ENCODE data around the gene EEIG1. TPM values are rescaled to one million over a fixed set of nuclear protein-coding genes. Genes with fewer than 3 reads are reported as not detected.

EEIG1 gene
- polyA plus RNA-seq, 1 donor (not counting 4 experiments of a cell fraction or from before 2014, with no cell fraction given), result 3.7 TPM

GRCh38 chr9:127983847-127984289 is 3.1 kb upstream of the EEIG1 start:
- peaks cover 14% of the 10 kb centered on the region for H3K4me1 ChIP-seq (ENCODE audit: control insufficient read depth, extremely low read depth, insufficient read depth, low read length)
- H3K4me2 ChIP-seq (ENCODE audit: control insufficient read depth, extremely low read depth, insufficient read depth, low read depth, low read length), result no peak overlapping the region
- dilution Hi-C loops (cut with MboI; ENCODE audit: extremely low pct_ligation_motif_present, low sequenced_read_pairs), result no loop called here
- H3K9me1 ChIP-seq (ENCODE audit: control insufficient read depth, extremely low read depth, insufficient read depth, low read length), result no peaks in the 10 kb centered on the region
- peaks cover 10% of the 10 kb centered on the region for H3K79me2 ChIP-seq (ENCODE audit: control insufficient read depth, insufficient read depth, low read length)
- no peak overlapping the region for H2AFZ ChIP-seq (ENCODE audit: control insufficient read depth, low read length)
- H3K36me3 ChIP-seq (ENCODE audit: control insufficient read depth in 2 of 2, extremely low read depth in 1 of 2, insufficient read depth in 2 of 2, low read length in 2 of 2), result no peaks in the 10 kb centered on the region
- no peak overlapping the region for H3K4me3 ChIP-seq (ENCODE audit: control insufficient read depth in 2 of 3, extremely low read depth in 1 of 3, insufficient read depth in 2 of 3, low read depth in 1 of 3, low read length in 3 of 3)
- no peak overlapping the region for H3K27ac ChIP-seq (ENCODE audit: control insufficient read depth, insufficient read depth, low read length)
- FAIRE-seq (no peak), DNase-seq (ENCODE audit: low read depth, low spot score) (no peak)
- no peaks in the 10 kb centered on the region for H3K27me3 ChIP-seq (ENCODE audit: control insufficient read depth, extremely low read depth, insufficient read depth, low read length)
- TF ChIP-seq EZH2 (IDR thresholded peaks at IDR 0.05; ENCODE audit: low read length) (no peak), CTCF (optimal IDR thresholded peaks at IDR 0.05 in 1 of 3, IDR thresholded peaks at IDR 0.05 in 1 of 3, conservative IDR thresholded peaks at IDR 0.05 in 1 of 3; ENCODE audit: extremely low read depth in 1 of 3, insufficient read depth in 2 of 3, low read length in 3 of 3) (no peak)
- H3K9me3 ChIP-seq (ENCODE audit: control insufficient read depth, low read depth, low read length), result no peaks in the 10 kb centered on the region
- H3K9ac ChIP-seq (ENCODE audit: control insufficient read depth, extremely low read depth, insufficient read depth, low read length), result no peak overlapping the region
- H4K20me1 ChIP-seq (ENCODE audit: control insufficient read depth, extremely low read depth, insufficient read depth, low read length), result no peaks in the 10 kb centered on the region

GRCh38 chr9:127982912-127983311 is 2.1 kb upstream of the EEIG1 start:
- Histone ChIP-seq H3K27me3 (ENCODE audit: control insufficient read depth, extremely low read depth, insufficient read depth, low read length) (no peaks in the 10 kb centered on the region), H3K9me1 (ENCODE audit: control insufficient read depth, extremely low read depth, insufficient read depth, low read length) (no peaks in the 10 kb centered on the region), H3K79me2 (ENCODE audit: control insufficient read depth, insufficient read depth, low read length) (peaks cover 14% of the 10 kb centered on the region), H3K4me1 (ENCODE audit: control insufficient read depth, extremely low read depth, insufficient read depth, low read length) (peaks cover 22% of the 10 kb centered on the region), H3K4me3 (ENCODE audit: control insufficient read depth in 2 of 3, extremely low read depth in 1 of 3, insufficient read depth in 2 of 3, low read depth in 1 of 3, low read length in 3 of 3) (no peak overlapping the region), H3K4me2 (ENCODE audit: control insufficient read depth, extremely low read depth, insufficient read depth, low read depth, low read length) (no peak overlapping the region), H3K9me3 (ENCODE audit: control insufficient read depth, low read depth, low read length) (no peaks in the 10 kb centered on the region), H3K27ac (ENCODE audit: control insufficient read depth, insufficient read depth, low read length) (no peak overlapping the region), H3K36me3 (ENCODE audit: control insufficient read depth in 2 of 2, extremely low read depth in 1 of 2, insufficient read depth in 2 of 2, low read length in 2 of 2) (no peaks in the 10 kb centered on the region), H4K20me1 (ENCODE audit: control insufficient read depth, extremely low read depth, insufficient read depth, low read length) (no peaks in the 10 kb centered on the region), H2AFZ (ENCODE audit: control insufficient read depth, low read length) (no peak overlapping the region), H3K9ac (ENCODE audit: control insufficient read depth, extremely low read depth, insufficient read depth, low read length) (no peak overlapping the region)
- dilution Hi-C loops (cut with MboI; ENCODE audit: extremely low pct_ligation_motif_present, low sequenced_read_pairs), result no loop called here
- TF ChIP-seq EZH2 (IDR thresholded peaks at IDR 0.05; ENCODE audit: low read length) (no peak), CTCF (optimal IDR thresholded peaks at IDR 0.05 in 1 of 3, IDR thresholded peaks at IDR 0.05 in 1 of 3, conservative IDR thresholded peaks at IDR 0.05 in 1 of 3; ENCODE audit: extremely low read depth in 1 of 3, insufficient read depth in 2 of 3, low read length in 3 of 3) (no peak)
- DNase-seq (ENCODE audit: low read depth, low spot score) (no peak), FAIRE-seq (no peak)
